ENCODE data around the gene FSCN2.

DNA sequence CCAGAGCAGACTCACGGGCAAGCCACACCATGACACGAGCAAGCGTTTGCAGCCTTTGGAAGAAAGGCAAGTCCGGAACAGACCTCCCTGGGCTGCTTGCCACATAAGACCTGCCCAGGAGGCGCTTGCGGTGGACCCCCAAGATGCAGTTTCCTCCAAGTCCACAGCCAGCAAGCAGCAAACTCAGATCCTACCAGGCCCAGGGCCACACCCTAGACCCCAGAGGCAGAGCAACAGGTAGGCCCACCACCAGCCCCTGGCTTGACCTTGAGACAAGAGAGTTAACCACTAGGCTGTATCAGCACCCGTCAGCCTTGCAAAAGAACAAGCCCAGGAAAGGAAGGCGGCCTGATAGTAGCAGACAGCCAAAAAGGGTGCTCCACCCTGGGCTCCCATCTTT lies 21.6 kb downstream of the FSCN2 start:
- TF ChIP-seq, protein P1, sequence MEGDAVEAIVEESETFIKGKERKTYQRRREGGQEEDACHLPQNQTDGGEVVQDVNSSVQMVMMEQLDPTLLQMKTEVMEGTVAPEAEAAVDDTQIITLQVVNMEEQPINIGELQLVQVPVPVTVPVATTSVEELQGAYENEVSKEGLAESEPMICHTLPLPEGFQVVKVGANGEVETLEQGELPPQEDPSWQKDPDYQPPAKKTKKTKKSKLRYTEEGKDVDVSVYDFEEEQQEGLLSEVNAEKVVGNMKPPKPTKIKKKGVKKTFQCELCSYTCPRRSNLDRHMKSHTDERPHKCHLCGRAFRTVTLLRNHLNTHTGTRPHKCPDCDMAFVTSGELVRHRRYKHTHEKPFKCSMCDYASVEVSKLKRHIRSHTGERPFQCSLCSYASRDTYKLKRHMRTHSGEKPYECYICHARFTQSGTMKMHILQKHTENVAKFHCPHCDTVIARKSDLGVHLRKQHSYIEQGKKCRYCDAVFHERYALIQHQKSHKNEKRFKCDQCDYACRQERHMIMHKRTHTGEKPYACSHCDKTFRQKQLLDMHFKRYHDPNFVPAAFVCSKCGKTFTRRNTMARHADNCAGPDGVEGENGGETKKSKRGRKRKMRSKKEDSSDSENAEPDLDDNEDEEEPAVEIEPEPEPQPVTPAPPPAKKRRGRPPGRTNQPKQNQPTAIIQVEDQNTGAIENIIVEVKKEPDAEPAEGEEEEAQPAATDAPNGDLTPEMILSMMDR (IDR thresholded peaks at IDR 0.05) = no peak
- no peak for TF ChIP-seq POLR2A (IDR thresholded peaks at IDR 0.05)
